WTC11 (cell line): Measurements from ENCODE around the gene SKP1. TPM values are rescaled to one million over a fixed set of nuclear protein-coding genes. Genes with fewer than 3 reads are reported as not detected.

Experiments used
- ATAC-seq: fragments of 200-7000 bp; cut with Tn5 transposase; 2 replicates; pipeline ENCODE4 v1.10.0; 2021; ENCODE audit warnings: mild to moderate bottlenecking, moderate library complexity
- CTCF ChIA-PET: fragments of 300-600 bp; sonication (Branson Sonifier 250); formaldehyde crosslinking; loops from one replicate; lab custom pipeline; 2021; ENCODE audit warnings: antibody characterized with exemption; lab: Charles Lee
- POLR2A ChIA-PET: fragments of 350-600 bp; sonication (Branson Sonifier 250); formaldehyde crosslinking; loops from one replicate; lab custom pipeline; 2021; ENCODE audit warnings: antibody characterized with exemption; lab: Charles Lee
- DNase-seq: peaks from one replicate; pipeline ENCODE4 v3.0.0; 2021; ENCODE audit warnings: low spot score
- H3K27ac Mint-ChIP-seq: 2 replicates; pipeline ENCODE4 v1.8.0; 2021; ENCODE audit warnings: mixed read lengths
- H3K27me3 Mint-ChIP-seq: 2 replicates; pipeline ENCODE4 v1.8.0; 2021; ENCODE audit warnings: low read depth, mild to moderate bottlenecking, moderate library complexity, mixed read lengths
- H3K36me3 Mint-ChIP-seq: 2 replicates; pipeline ENCODE4 v1.8.0; 2021; ENCODE audit warnings: mixed read lengths
- H3K4me1 Mint-ChIP-seq: 2 replicates; pipeline ENCODE4 v1.8.0; 2022; ENCODE audit warnings: mixed read lengths
- H3K4me3 Mint-ChIP-seq: 2 replicates; pipeline ENCODE4 v1.8.0; 2021; ENCODE audit warnings: mild to moderate bottlenecking, moderate library complexity, mixed read lengths
- H3K9me3 Mint-ChIP-seq: 2 replicates; pipeline ENCODE4 v1.8.0; 2021; ENCODE audit warnings: mixed read lengths
- ATF1 ChIP-seq: sonication (generic); formaldehyde crosslinking; IDR thresholded peaks from 2 replicates; pipeline ENCODE4 v1.8.1; 2023; ENCODE audit warnings: mild to moderate bottlenecking, moderate library complexity, missing genetic modification reagents
- CDX4 ChIP-seq: fragments of 250-450 bp; sonication (Bioruptor Pico); IDR thresholded peaks from 2 replicates; pipeline ENCODE4 v1.9.0; 2021; ENCODE audit warnings: moderate library complexity, mild to moderate bottlenecking, inconsistent platforms, borderline replicate concordance
- CREB1 ChIP-seq: sonication (generic); formaldehyde crosslinking; IDR thresholded peaks from 2 replicates; pipeline ENCODE4 v1.8.0; 2023; ENCODE audit warnings: mild to moderate bottlenecking, missing genetic modification reagents
- CREM ChIP-seq: sonication (generic); formaldehyde crosslinking; IDR thresholded peaks from 2 replicates; pipeline ENCODE4 v1.8.1; 2022; ENCODE audit warnings: mild to moderate bottlenecking, missing genetic modification reagents, moderate library complexity
- FOXJ3 ChIP-seq: sonication (generic); formaldehyde crosslinking; IDR thresholded peaks from 2 replicates; pipeline ENCODE4 v1.9.0; 2021; ENCODE audit warnings: missing genetic modification reagents, mild to moderate bottlenecking, borderline replicate concordance
- MYBL2 ChIP-seq: sonication (generic); formaldehyde crosslinking; IDR thresholded peaks from 2 replicates; pipeline ENCODE4 v1.8.1; 2023; ENCODE audit warnings: mild to moderate bottlenecking, moderate library complexity, missing genetic modification reagents
- NR3C1 ChIP-seq: sonication (generic); formaldehyde crosslinking; conservative IDR thresholded peaks from 2 replicates; pipeline ENCODE4 v1.8.1; 2023; ENCODE audit warnings: low read depth, mild to moderate bottlenecking, missing genetic modification reagents
- RORB ChIP-seq: fragments of 250-450 bp; sonication (Bioruptor Pico); IDR thresholded peaks from 2 replicates; pipeline ENCODE4 v1.9.0; 2021; ENCODE audit warnings: mild to moderate bottlenecking
- TCF7 ChIP-seq: sonication (generic); formaldehyde crosslinking; IDR thresholded peaks from 2 replicates; pipeline ENCODE4 v1.8.0; 2022; ENCODE audit warnings: mild to moderate bottlenecking, low read depth, missing genetic modification reagents, moderate library complexity
- ZMAT4 ChIP-seq: fragments of 250-450 bp; sonication (Bioruptor Pico); IDR thresholded peaks from 2 replicates; pipeline ENCODE4 v1.9.0; 2021; ENCODE audit warnings: mild to moderate bottlenecking
- ZNF671 ChIP-seq: fragments of 250-450 bp; sonication (Bioruptor Pico); IDR thresholded peaks from 2 replicates; pipeline ENCODE4 v1.8.0; 2021; ENCODE audit warnings: mild to moderate bottlenecking
- total RNA-seq: library from RNA; stranded (reverse); gene quantifications from 3 replicates; pipeline ENCODE4 v1.2.3, GENCODE V29; 2021
- TF ChIP-seq, protein P1 (sequence below): sonication (generic); formaldehyde crosslinking; IDR thresholded peaks from 2 replicates; pipeline ENCODE4 v1.8.1; 2023; ENCODE audit warnings: mild to moderate bottlenecking, moderate library complexity, missing genetic modification reagents
- TF ChIP-seq, protein P2 (sequence below): sonication (generic); formaldehyde crosslinking; IDR thresholded peaks from 2 replicates; pipeline ENCODE4 v1.8.0; 2022; ENCODE audit warnings: mild to moderate bottlenecking, missing genetic modification reagents
- TF ChIP-seq, protein P3 (sequence below): sonication (generic); formaldehyde crosslinking; IDR thresholded peaks from 2 replicates; pipeline ENCODE4 v1.8.0; 2023; ENCODE audit warnings: missing genetic modification reagents
- TF ChIP-seq, protein P4 (sequence below): sonication (generic); formaldehyde crosslinking; IDR thresholded peaks from 2 replicates; pipeline ENCODE4 v1.8.0; 2022; ENCODE audit warnings: missing genetic modification reagents
- TF ChIP-seq, protein P5 (sequence below): fragments of 250-450 bp; sonication (Bioruptor Pico); IDR thresholded peaks from 2 replicates; pipeline ENCODE4 v1.8.0; 2021; ENCODE audit warnings: mild to moderate bottlenecking
- TF ChIP-seq, protein P6 (sequence below): fragments of 250-450 bp; sonication (Bioruptor Pico); IDR thresholded peaks from 2 replicates; pipeline ENCODE4 v1.9.0; 2021; ENCODE audit warnings: mild to moderate bottlenecking, borderline replicate concordance

The SKP1 gene
- total RNA-seq, 1 experiment from 2014 or later = 285 TPM

GRCh38 chr5:134195666-134196065 lies 18.9 kb upstream of the SKP1 start:
- ChIA-PET POLR2A (interaction anchor here (0.5 to 0.9 kb wide), 2 partner anchors 13 to 151 kb away, joined by 3 read pairs; no protein-coding TSS in a partner anchor), CTCF (no interaction called here)
- Mint-ChIP-seq H3K4me3 (no peak overlapping the region), H3K27me3 (no peaks in the 10 kb centered on the region), H3K27ac (no peak overlapping the region), H3K9me3 (no peaks in the 10 kb centered on the region), H3K36me3 (peaks cover 50% of the 10 kb centered on the region), H3K4me1 (no peaks in the 10 kb centered on the region)
- ATAC-seq (no peak), DNase-seq (no peak)
- TF ChIP-seq CDX4 (CRISPR knock-in tag) = no peak
- TF ChIP-seq, protein P1, sequence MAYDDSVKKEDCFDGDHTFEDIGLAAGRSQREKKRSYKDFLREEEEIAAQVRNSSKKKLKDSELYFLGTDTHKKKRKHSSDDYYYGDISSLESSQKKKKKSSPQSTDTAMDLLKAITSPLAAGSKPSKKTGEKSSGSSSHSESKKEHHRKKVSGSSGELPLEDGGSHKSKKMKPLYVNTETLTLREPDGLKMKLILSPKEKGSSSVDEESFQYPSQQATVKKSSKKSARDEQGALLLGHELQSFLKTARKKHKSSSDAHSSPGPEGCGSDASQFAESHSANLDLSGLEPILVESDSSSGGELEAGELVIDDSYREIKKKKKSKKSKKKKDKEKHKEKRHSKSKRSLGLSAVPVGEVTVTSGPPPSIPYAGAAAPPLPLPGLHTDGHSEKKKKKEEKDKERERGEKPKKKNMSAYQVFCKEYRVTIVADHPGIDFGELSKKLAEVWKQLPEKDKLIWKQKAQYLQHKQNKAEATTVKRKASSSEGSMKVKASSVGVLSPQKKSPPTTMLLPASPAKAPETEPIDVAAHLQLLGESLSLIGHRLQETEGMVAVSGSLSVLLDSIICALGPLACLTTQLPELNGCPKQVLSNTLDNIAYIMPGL = no peak
- no peak for TF ChIP-seq ZMAT4
- TF ChIP-seq, protein P2, sequence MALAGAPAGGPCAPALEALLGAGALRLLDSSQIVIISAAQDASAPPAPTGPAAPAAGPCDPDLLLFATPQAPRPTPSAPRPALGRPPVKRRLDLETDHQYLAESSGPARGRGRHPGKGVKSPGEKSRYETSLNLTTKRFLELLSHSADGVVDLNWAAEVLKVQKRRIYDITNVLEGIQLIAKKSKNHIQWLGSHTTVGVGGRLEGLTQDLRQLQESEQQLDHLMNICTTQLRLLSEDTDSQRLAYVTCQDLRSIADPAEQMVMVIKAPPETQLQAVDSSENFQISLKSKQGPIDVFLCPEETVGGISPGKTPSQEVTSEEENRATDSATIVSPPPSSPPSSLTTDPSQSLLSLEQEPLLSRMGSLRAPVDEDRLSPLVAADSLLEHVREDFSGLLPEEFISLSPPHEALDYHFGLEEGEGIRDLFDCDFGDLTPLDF = no peak
- TF ChIP-seq, protein P3, sequence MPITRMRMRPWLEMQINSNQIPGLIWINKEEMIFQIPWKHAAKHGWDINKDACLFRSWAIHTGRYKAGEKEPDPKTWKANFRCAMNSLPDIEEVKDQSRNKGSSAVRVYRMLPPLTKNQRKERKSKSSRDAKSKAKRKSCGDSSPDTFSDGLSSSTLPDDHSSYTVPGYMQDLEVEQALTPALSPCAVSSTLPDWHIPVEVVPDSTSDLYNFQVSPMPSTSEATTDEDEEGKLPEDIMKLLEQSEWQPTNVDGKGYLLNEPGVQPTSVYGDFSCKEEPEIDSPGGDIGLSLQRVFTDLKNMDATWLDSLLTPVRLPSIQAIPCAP (CRISPR knock-in tag) = no peak
- no peak for TF ChIP-seq ATF1 (CRISPR knock-in tag)
- no peak for TF ChIP-seq FOXJ3 (CRISPR knock-in tag)

GRCh38 chr5:134189031-134189430 lies 12.3 kb upstream of the SKP1 start:
- no peaks in the 10 kb centered on the region for H3K9me3 Mint-ChIP-seq
- no peak overlapping the region for H3K4me3 Mint-ChIP-seq
- no peak for DNase-seq
- H3K27ac Mint-ChIP-seq = no peak overlapping the region
- TF ChIP-seq MYBL2 (CRISPR knock-in tag) = no peak
- no peak for TF ChIP-seq RORB (CRISPR knock-in tag)
- TF ChIP-seq ZNF671 = no peak
- TF ChIP-seq, protein P4, sequence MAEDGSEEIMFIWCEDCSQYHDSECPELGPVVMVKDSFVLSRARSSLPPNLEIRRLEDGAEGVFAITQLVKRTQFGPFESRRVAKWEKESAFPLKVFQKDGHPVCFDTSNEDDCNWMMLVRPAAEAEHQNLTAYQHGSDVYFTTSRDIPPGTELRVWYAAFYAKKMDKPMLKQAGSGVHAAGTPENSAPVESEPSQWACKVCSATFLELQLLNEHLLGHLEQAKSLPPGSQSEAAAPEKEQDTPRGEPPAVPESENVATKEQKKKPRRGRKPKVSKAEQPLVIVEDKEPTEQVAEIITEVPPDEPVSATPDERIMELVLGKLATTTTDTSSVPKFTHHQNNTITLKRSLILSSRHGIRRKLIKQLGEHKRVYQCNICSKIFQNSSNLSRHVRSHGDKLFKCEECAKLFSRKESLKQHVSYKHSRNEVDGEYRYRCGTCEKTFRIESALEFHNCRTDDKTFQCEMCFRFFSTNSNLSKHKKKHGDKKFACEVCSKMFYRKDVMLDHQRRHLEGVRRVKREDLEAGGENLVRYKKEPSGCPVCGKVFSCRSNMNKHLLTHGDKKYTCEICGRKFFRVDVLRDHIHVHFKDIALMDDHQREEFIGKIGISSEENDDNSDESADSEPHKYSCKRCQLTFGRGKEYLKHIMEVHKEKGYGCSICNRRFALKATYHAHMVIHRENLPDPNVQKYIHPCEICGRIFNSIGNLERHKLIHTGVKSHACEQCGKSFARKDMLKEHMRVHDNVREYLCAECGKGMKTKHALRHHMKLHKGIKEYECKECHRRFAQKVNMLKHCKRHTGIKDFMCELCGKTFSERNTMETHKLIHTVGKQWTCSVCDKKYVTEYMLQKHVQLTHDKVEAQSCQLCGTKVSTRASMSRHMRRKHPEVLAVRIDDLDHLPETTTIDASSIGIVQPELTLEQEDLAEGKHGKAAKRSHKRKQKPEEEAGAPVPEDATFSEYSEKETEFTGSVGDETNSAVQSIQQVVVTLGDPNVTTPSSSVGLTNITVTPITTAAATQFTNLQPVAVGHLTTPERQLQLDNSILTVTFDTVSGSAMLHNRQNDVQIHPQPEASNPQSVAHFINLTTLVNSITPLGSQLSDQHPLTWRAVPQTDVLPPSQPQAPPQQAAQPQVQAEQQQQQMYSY (CRISPR knock-in tag) = no peak
- no peaks in the 10 kb centered on the region for H3K36me3 Mint-ChIP-seq
- H3K4me1 Mint-ChIP-seq = no peaks in the 10 kb centered on the region
- no peaks in the 10 kb centered on the region; the same call in 1 of the 2 replicates for H3K27me3 Mint-ChIP-seq
- ATAC-seq = no peak
- CTCF ChIA-PET = interaction anchor here (0.8 to 1.1 kb wide), 2 partner anchors 100 to 691 kb away, joined by 3 to 7 read pairs; no protein-coding TSS in a partner anchor
- POLR2A ChIA-PET = interaction anchor here (0.6 to 0.7 kb wide), 3 partner anchors 12 to 628 kb away, joined by 3 to 4 read pairs (median 3); no protein-coding TSS in a partner anchor

DNA sequence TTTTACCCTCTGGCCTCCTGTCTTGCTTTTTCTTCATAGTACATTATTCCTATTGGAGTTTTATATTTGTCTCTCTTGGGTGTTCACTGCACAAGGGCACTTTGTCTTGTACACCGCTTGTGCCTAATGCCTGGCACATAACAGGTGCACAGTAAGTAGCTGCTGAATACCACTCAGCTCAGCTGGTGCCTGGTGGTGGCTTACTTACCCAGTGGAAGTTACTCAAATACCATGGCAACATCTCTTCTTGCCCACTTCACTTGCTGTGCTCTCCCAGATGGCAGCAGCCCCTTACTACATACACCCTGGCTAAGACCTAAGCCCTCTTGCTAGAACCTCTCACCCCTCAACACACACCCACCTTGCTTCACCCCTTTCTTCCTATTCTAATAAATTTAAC lies 11.3 kb upstream of the SKP1 start:
- Mint-ChIP-seq H3K9me3 (no peaks in the 10 kb centered on the region), H3K27me3 (no peaks in the 10 kb centered on the region; the same call in 1 of the 2 replicates), H3K36me3 (no peaks in the 10 kb centered on the region), H3K4me3 (no peak overlapping the region), H3K4me1 (no peaks in the 10 kb centered on the region), H3K27ac (no peak overlapping the region)
- ATAC-seq (no peak), DNase-seq (no peak)
- ChIA-PET CTCF (interaction anchor here (0.8 to 1.5 kb wide), 3 partner anchors 101 to 691 kb away, joined by 3 to 7 read pairs (median 5); no protein-coding TSS in a partner anchor), POLR2A (interaction anchor here (0.5 to 1.6 kb wide), 3 partner anchors 12 to 38 kb away, joined by 3 to 4 read pairs (median 3); partner anchors contain the start of gene PPP2CA)
- no peak for TF ChIP-seq CREB1 (CRISPR knock-in tag)
- no peak for TF ChIP-seq MYBL2 (CRISPR knock-in tag)
- no peak for TF ChIP-seq TCF7 (CRISPR knock-in tag)
- TF ChIP-seq, protein P5, sequence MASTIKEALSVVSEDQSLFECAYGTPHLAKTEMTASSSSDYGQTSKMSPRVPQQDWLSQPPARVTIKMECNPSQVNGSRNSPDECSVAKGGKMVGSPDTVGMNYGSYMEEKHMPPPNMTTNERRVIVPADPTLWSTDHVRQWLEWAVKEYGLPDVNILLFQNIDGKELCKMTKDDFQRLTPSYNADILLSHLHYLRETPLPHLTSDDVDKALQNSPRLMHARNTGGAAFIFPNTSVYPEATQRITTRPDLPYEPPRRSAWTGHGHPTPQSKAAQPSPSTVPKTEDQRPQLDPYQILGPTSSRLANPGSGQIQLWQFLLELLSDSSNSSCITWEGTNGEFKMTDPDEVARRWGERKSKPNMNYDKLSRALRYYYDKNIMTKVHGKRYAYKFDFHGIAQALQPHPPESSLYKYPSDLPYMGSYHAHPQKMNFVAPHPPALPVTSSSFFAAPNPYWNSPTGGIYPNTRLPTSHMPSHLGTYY = no peak
- TF ChIP-seq, protein P6, sequence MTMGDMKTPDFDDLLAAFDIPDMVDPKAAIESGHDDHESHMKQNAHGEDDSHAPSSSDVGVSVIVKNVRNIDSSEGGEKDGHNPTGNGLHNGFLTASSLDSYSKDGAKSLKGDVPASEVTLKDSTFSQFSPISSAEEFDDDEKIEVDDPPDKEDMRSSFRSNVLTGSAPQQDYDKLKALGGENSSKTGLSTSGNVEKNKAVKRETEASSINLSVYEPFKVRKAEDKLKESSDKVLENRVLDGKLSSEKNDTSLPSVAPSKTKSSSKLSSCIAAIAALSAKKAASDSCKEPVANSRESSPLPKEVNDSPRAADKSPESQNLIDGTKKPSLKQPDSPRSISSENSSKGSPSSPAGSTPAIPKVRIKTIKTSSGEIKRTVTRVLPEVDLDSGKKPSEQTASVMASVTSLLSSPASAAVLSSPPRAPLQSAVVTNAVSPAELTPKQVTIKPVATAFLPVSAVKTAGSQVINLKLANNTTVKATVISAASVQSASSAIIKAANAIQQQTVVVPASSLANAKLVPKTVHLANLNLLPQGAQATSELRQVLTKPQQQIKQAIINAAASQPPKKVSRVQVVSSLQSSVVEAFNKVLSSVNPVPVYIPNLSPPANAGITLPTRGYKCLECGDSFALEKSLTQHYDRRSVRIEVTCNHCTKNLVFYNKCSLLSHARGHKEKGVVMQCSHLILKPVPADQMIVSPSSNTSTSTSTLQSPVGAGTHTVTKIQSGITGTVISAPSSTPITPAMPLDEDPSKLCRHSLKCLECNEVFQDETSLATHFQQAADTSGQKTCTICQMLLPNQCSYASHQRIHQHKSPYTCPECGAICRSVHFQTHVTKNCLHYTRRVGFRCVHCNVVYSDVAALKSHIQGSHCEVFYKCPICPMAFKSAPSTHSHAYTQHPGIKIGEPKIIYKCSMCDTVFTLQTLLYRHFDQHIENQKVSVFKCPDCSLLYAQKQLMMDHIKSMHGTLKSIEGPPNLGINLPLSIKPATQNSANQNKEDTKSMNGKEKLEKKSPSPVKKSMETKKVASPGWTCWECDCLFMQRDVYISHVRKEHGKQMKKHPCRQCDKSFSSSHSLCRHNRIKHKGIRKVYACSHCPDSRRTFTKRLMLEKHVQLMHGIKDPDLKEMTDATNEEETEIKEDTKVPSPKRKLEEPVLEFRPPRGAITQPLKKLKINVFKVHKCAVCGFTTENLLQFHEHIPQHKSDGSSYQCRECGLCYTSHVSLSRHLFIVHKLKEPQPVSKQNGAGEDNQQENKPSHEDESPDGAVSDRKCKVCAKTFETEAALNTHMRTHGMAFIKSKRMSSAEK = no peak
- TF ChIP-seq CREM (CRISPR knock-in tag) = no peak
- TF ChIP-seq NR3C1 (CRISPR knock-in tag) = no peak
